IMR-90 (cell line): ENCODE results near the gene MR1. TPM values are rescaled to one million over a fixed set of nuclear protein-coding genes. Genes with fewer than 3 reads are reported as not detected.

Experiments
- BHLHE40 ChIP-seq: fragments of 150-350 bp; IDR thresholded peaks from 2 replicates; pipeline ENCODE4 v1.6.1; 2016; ENCODE audit warnings: mild to moderate bottlenecking, low read depth, low read length
- MAFK ChIP-seq: IDR thresholded peaks from 2 replicates; pipeline ENCODE4 v1.6.1; 2012; ENCODE audit warnings: low read depth, low read length, improper control_type of control experiment
- MXI1 ChIP-seq: IDR thresholded peaks from 2 replicates; pipeline ENCODE4 v1.6.1; 2012; ENCODE audit warnings: low read depth, mild to moderate bottlenecking, low read length, moderate library complexity, borderline replicate concordance
- RAD21 ChIP-seq: IDR thresholded peaks from 2 replicates; pipeline ENCODE4 v1.6.1; 2012; ENCODE audit warnings: low read length, improper control_type of control experiment
- polyA plus RNA-seq, 3 experiments: library from polyadenylated mRNA; depleted of rRNA; stranded (reverse); fragments of >200 nt; gene quantifications; 2 replicates each; pipeline ENCODE4 v1.2.3, GENCODE V29; 2012; ENCODE audit warnings: low replicate concordance in 1 of 3
- total RNA-seq: library from RNA; depleted of rRNA; stranded (reverse); fragments of >200 nt; gene quantifications from 2 replicates; pipeline ENCODE4 v1.2.3, GENCODE V29; 2012

MR1 gene
- total and polyA plus RNA-seq, 2 of the 4 experiments (the other 2 are of a cell fraction): 6.0 to 6.1 TPM

- TF ChIP-seq MXI1: 0 out of 2 replicates have a peak, but pooled peaks have one; percentile 62
- TF ChIP-seq BHLHE40: peak; percentile 45; the same call in 1 of the 2 replicates
- no peak for TF ChIP-seq MAFK
- TF ChIP-seq RAD21: peak; percentile 31
Observed at GRCh38 chr1:181088079-181089016, 54.6 kb downstream of the MR1 start, which contains the start of gene IER5 (continued).
